ENCODE measurements around the gene SPAM1. TPM values are rescaled to one million over a fixed set of nuclear protein-coding genes. Genes with fewer than 3 reads are reported as not detected.

Gene SPAM1
- total RNA-seq, 4 donors from 2014 or later = not detected

DNA sequence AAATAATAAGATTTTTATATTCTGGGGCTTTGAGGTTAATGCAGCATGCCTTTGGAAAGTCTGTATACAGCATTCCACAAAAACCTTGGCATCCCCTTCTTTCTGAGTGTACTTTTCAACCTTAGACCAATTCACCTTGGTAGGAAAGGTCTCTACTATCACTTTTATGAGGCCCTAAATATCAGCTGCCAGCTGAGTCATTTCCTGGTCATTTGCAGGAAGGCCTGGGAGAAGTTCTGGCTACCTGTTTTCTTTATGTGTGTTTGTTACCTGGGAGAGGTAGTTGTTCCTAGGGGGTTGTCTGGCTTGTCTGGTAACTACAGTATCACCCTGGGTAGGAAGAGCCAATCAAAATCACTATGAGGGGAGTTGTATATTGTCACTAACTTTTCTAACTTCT is 4.1 kb downstream of the SPAM1 start:
- intact Hi-C loops (cut with DNase I; ENCODE audit: low total_unique reads) = no loop called here
- DNase-seq = peak; percentile 10
- in situ Hi-C loops (cut with MboI; ENCODE audit: low pct_ligation_motif_present in 1 of 4, low pct_unique_long_range_greater_than_20kb in 1 of 4, low sequenced_read_pairs in 3 of 4) = no loop called here
- no peaks in the 10 kb centered on the region for H3K36me3 ChIP-seq
- no peaks in the 10 kb centered on the region for H3K27me3 ChIP-seq
- H3K27ac ChIP-seq = no peak overlapping the region
- H3K4me3 ChIP-seq = no peak overlapping the region
- TF ChIP-seq, protein P1, sequence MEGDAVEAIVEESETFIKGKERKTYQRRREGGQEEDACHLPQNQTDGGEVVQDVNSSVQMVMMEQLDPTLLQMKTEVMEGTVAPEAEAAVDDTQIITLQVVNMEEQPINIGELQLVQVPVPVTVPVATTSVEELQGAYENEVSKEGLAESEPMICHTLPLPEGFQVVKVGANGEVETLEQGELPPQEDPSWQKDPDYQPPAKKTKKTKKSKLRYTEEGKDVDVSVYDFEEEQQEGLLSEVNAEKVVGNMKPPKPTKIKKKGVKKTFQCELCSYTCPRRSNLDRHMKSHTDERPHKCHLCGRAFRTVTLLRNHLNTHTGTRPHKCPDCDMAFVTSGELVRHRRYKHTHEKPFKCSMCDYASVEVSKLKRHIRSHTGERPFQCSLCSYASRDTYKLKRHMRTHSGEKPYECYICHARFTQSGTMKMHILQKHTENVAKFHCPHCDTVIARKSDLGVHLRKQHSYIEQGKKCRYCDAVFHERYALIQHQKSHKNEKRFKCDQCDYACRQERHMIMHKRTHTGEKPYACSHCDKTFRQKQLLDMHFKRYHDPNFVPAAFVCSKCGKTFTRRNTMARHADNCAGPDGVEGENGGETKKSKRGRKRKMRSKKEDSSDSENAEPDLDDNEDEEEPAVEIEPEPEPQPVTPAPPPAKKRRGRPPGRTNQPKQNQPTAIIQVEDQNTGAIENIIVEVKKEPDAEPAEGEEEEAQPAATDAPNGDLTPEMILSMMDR (IDR thresholded peaks at IDR 0.05) = no peak
- no peak for TF ChIP-seq POLR2A (IDR thresholded peaks at IDR 0.05)
- TF ChIP-seq EP300 (IDR thresholded peaks at IDR 0.05; ENCODE audit: low read depth) = no peak
- TF ChIP-seq POLR2AphosphoS5 (IDR thresholded peaks at IDR 0.05) = no peak
- H3K9me3 ChIP-seq = no peaks in the 10 kb centered on the region
- H3K4me1 ChIP-seq = peaks cover 0 to 9% (median 0%) of the 10 kb centered on the region in 4 donors

DNA sequence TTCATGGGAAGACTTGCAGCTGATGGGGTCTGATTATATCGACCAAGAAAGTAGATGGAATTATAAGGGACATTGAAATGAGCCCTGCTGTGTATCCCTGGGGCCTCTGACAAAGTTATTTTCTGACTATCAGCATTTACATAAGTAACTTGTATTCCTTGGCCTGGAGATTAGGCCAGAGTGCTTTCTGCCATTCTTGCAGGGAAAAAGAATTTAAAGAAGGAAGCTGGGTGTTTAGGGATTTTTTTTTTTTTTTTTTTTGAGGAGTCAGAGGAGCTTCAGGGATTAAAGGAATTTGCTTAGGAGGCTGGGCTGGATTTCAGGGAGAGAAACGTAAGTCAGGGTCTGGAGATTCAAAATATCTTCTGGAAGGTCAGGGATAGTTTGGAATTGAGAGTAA is 4.6 kb downstream of the SPAM1 start:
- DNase-seq = no peak
- Histone ChIP-seq H3K27ac (no peak overlapping the region), H3K36me3 (no peaks in the 10 kb centered on the region), H3K4me3 (no peak overlapping the region), H3K9me3 (no peaks in the 10 kb centered on the region), H3K4me1 (peaks cover 0 to 9% (median 0%) of the 10 kb centered on the region in 4 donors), H3K27me3 (no peaks in the 10 kb centered on the region)
- intact Hi-C loops (cut with DNase I; ENCODE audit: low total_unique reads) (no loop called here), in situ Hi-C loops (cut with MboI; ENCODE audit: low pct_ligation_motif_present in 1 of 4, low pct_unique_long_range_greater_than_20kb in 1 of 4, low sequenced_read_pairs in 3 of 4) (no loop called here)
- 51 to 64% methylated on average over 2 of the region's 2 CpGs for WGBS, 2 donors (ENCODE audit: low coverage in 1 of 2)
- TF ChIP-seq, protein P1 (IDR thresholded peaks at IDR 0.05) = no peak
- TF ChIP-seq POLR2A (IDR thresholded peaks at IDR 0.05) (no peak), POLR2AphosphoS5 (IDR thresholded peaks at IDR 0.05) (no peak), EP300 (IDR thresholded peaks at IDR 0.05; ENCODE audit: low read depth) (no peak)

- H3K27me3 ChIP-seq = no peaks in the 10 kb centered on the region
- intact Hi-C loops (cut with DNase I; ENCODE audit: low total_unique reads) = no loop called here
- no peak for DNase-seq
- no peak overlapping the region for H3K4me3 ChIP-seq
- TF ChIP-seq POLR2AphosphoS5 (IDR thresholded peaks at IDR 0.05) = no peak
- TF ChIP-seq POLR2A (IDR thresholded peaks at IDR 0.05) = no peak
- no peak for TF ChIP-seq EP300 (IDR thresholded peaks at IDR 0.05; ENCODE audit: low read depth)
- TF ChIP-seq, protein P1 (IDR thresholded peaks at IDR 0.05) = no peak
- no peak overlapping the region for H3K27ac ChIP-seq
- WGBS, 2 donors (ENCODE audit: low coverage in 1 of 2) = 74 to 89% methylated on average over 1 of the region's 1 CpG
- no peaks in the 10 kb centered on the region for H3K4me1 ChIP-seq
- H3K9me3 ChIP-seq = peaks cover 0 to 9% of the 10 kb centered on the region in 2 donors
- no peaks in the 10 kb centered on the region for H3K36me3 ChIP-seq
- in situ Hi-C loops (cut with MboI; ENCODE audit: low pct_ligation_motif_present in 1 of 4, low pct_unique_long_range_greater_than_20kb in 1 of 4, low sequenced_read_pairs in 3 of 4) = no loop called here
These were observed 10.7 kb downstream of the SPAM1 start for GRCh38 chr7:123935436-123936381.

- TF ChIP-seq, protein P1 (IDR thresholded peaks at IDR 0.05) = no peak
- no peak for TF ChIP-seq POLR2AphosphoS5 (IDR thresholded peaks at IDR 0.05)
- TF ChIP-seq EP300 (IDR thresholded peaks at IDR 0.05; ENCODE audit: low read depth) = no peak
- no peak for TF ChIP-seq POLR2A (IDR thresholded peaks at IDR 0.05)
- Histone ChIP-seq H3K27ac (no peak overlapping the region), H3K9me3 (peaks cover 0 to 9% of the 10 kb centered on the region in 2 donors), H3K27me3 (no peaks in the 10 kb centered on the region), H3K36me3 (no peaks in the 10 kb centered on the region), H3K4me1 (no peaks in the 10 kb centered on the region), H3K4me3 (no peak overlapping the region)
- in situ Hi-C loops (cut with MboI; ENCODE audit: low pct_ligation_motif_present in 1 of 4, low pct_unique_long_range_greater_than_20kb in 1 of 4, low sequenced_read_pairs in 3 of 4) = no loop called here
- intact Hi-C loops (cut with DNase I; ENCODE audit: low total_unique reads) = no loop called here
- no peak for DNase-seq
- 40 to 51% methylated on average over 1 to 2 of the region's 2 CpGs for whole genome bisulfite sequencing, 2 donors (ENCODE audit: low coverage in 1 of 2)
These were observed 11.3 kb downstream of the SPAM1 start for GRCh38 chr7:123936388-123936787.

Data from transverse colon (tissue), 4 donors.